ENCODE results near the gene RDH13.
A peak's percentile ranks its signal among the peaks of the same experiment; 100 is the strongest.
"Not testable (repeated sequence)": the region's sequence is repeated elsewhere in the genome, so short reads cannot be mapped to it uniquely, and the experiment has no call there.

RDH13 gene

DNA sequence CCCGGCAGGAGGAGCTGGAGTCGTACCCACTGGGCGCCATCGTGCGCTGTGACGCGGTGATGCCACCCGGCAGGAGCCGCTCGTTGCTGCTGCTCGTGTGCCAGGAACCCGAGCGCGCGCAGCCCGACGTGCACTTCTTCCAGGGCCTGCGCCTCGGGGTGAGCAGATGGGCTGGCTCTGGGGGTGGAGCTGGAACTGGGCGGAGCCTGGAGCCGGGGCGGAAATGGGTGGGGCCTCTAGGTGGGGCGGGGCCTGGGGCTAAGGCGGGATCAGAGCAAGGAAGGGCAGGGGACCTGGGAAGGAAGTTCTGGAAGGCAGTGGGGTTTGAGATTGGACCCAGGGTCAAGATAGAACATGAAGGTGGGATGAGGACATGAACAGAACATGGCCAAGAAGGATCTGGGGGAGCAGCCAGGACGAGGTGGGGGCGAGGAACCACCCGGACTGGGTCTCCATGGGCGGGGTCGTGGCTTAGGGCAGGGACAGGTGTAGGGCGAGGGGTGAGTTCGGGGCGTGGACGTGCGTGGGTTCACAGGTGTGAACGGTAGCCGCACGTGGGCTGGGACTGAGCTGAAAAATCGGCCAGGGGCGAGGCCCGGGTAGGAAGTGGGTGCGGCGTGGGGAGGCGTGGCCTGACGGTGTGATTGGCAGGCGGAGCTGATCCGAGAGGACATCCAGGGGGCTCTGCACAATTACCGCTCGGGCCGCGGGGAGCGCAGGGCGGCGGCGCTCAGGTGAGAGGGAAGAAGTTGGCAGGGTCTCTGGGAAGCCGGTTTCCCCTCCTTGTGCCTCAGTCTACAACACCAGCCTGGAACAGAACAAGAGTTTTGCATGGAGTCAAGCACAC is 17.4 kb upstream of the RDH13 start:
- DNase-seq (ENCODE audit: extremely low spot score, insufficient read length, low read depth): no peak
- peak; percentile 76 for FAIRE-seq

DNA sequence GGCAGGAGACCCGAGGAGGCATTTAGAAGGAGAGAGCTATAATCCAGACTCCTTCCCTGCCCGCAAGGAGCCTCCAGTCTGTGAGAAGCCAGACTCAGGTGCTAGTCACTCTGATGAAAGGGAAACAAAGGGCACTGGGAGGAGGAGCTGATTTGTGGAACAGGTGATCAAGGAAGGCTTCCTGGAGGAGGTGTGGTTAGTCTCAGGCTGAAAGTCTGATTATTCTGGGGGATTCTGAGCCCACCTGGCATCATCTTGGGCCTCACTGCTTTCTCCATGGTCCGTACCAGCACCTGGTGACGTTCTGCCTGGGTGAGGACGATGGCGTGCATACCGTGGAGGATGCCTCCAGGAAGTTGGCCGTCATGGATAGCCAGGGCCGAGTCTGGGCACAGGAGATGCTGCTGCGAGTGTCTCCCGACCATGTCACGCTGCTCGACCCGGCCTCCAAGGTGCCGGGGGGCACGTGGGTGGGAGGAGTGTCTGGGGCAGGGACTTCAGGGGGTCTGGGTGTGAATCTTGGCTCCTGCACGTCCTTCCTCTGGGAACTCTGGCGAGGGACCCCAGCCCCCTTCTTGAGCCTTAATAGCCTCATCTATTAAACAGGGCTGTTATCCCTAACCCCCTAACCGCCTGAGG is 16.6 kb upstream of the RDH13 start:
- DNase-seq (ENCODE audit: extremely low spot score, insufficient read length, low read depth) (no peak), FAIRE-seq (no peak)

GRCh38 chr19:55078996-55079395 is 16.0 kb upstream of the RDH13 start:
- DNase-seq (ENCODE audit: extremely low spot score, insufficient read length, low read depth) (no peak), FAIRE-seq (no peak)

GRCh38 chr19:55077106-55077505 is 14.2 kb upstream of the RDH13 start:
- FAIRE-seq (no peak), DNase-seq (ENCODE audit: extremely low spot score, insufficient read length, low read depth) (no peak)

DNA sequence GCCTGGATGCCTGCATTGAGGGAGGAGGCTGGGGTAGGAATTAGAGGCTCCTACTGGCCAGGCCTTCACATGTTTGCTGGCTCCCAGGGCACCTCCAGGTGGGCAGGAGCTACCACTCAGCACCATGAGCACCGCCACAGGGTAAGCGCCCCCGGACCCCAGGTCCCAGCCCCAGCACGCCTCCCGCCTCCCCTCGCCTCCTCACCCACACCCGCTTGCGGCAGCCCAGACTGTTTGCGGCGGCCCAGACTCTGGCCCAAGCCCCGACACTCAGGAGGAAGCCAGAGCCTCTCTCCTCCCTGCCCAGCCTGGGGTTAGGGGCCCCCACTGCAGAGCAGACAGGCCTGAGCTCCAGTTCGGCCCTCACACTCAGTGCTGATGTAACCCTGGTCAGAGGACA is 13.4 kb upstream of the RDH13 start:
- FAIRE-seq (no peak), DNase-seq (ENCODE audit: extremely low spot score, insufficient read length, low read depth) (no peak)

DNA sequence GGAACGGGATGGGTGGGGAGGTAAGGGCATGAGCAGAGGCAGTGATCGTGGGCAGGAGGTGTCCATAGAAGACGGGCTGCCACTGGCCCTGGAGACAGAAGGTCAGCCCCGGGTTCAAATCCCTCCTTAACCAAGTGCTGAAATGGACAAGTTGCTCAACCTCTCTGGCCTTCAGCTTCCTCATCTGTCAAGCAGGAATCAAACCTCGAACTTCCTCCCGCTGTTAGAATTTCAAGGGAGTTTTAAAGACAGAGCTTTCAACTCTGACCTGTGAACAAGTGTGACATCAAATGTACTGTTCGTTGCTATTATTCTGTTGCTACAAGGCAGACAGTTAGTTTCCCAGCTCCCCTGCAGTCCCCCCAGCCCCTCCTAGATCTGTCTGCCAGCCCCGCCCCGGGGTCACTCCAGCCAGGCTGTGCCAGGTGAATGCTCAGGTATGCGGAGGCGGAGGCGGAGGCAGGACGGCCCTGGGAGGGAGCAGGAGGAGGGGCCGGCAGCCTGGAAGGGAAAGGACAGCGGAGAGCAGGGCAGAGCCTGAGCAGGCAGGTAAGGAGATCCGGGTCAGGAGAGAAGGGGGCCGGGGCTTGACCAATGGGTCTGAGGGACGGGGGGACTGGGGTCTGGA is 12.5 kb upstream of the RDH13 start, which contains the start of gene EPS8L1:
TSS of gene EPS8L1 (plus strand) at position 499 of the 628 bp plus-strand sequence. CDS start 576 bp downstream, outside the sequence.
- FAIRE-seq: no peak

DNA sequence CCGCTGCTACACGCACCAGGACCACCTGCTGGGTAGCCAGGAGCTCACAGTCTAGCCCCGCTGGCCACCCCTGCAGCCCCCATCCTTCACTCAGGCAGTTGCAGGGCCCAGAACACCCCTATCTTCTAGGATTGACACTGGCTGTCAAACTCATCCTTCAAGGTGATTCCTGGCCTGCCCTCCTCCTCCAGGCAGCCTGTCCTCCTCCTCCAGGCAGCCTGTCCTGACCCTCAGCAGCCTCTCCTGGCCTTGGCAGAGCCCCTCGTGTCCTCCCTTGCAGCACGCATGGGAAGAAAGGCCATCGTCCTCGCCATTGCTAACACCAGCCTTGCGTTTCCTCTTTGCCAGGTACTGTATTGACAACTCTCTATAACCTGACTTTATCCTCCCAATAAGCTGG is 9.0 kb upstream of the RDH13 start:
- FAIRE-seq: no peak
- DNase-seq (ENCODE audit: extremely low spot score, insufficient read length, low read depth): no peak

More for the DNA sequence above, 12.5 kb upstream of the RDH13 start, which contains the start of gene EPS8L1:
- DNase-seq (ENCODE audit: extremely low spot score, insufficient read length, low read depth): no peak

GRCh38 chr19:55071129-55071502 is 8.2 kb upstream of the RDH13 start:
- FAIRE-seq: no peak
- DNase-seq (ENCODE audit: extremely low spot score, insufficient read length, low read depth): no peak

DNA sequence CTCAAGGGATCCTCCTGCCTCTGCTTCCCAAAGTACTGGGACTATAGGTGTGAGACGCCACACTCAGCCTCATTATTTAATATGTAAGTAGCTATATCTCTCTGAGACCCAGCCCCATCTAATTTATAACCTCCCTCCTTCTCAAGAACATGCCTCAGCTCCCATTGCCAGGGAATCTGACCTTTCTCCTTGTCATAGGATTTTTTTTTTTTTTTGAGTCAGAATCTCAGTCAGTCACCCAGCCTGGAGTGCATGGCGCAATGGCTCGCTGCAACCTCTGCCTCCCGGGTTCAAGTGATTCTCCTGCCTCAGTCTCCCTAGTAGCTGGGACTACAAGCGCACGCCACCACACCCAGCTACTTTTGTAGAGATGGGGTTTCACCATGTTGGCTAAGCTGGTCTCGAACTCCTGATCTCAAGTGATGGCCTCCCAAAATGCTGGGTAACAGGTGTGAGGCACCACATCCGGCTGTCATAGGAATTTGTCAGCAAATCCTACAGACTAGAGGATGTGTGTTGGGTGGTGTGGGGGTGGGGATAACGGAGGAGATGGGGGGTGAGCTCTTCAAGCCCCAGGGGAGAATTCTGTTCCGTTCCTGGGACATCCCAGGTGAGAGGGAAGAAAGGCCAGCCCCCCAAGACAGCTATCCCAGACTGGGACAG is 7.6 kb upstream of the RDH13 start:
- FAIRE-seq (no peak), DNase-seq (ENCODE audit: extremely low spot score, insufficient read length, low read depth) (no peak)

DNA sequence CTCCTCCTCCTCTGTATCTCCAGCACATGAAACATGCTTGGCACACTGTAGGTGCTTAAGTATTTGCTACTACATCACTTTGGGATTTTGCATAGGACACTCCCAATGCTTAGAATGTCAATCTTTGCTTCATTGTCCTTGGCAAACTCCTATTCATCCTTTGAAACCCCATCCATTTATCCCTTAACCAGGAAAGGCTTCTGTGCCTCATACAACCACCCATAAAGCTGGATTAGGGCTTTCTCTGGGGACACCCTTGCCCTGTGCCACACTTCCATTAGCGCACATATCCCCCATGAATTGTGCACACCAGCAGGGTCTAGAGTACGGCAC is 6.9 kb upstream of the RDH13 start:
- DNase-seq (ENCODE audit: extremely low spot score, insufficient read length, low read depth): no peak
- no peak for FAIRE-seq

DNA sequence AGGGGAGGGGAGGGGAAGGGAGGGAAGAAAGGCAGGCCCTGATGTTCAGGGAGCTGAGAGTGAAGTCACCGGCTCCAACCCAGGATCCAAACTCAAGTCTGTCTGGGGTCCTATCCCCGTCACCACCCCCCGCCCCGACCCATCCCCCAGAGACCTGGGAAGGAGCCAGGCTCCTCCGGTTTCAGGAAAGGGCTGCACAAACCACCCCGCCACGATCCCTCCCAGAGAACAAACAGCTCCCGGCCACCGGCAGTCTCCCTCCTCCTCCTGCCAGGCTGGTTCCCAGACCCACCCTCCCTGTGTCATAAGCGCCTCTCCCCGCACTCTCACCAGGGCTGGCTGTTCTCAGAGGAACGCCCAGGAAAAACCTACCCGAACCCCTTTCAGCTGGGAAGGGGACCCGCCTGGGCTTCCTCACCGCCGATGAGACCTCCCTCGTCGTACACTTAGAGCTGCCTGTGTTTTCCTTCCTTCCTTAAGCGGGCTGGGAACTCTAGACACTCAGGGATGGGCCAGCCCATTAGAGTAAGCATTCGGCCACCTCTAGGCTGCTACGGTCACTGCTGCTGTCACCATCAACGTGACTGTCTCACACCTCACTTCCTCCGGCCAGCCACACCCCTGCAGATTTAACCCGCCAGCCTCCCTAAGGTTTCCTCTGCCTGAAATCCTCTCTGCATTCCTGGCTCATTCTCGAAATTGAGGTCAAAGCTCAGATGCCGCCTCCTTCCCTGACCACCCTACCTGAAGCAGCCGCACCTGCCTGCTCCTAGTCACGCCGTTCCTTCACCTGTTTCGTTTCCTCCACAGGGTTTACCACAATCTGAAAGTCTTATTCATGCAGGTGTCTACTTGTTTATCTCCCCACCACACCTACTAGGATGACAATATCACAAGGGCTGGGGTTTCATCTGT is 6.3 kb upstream of the RDH13 start:
- FAIRE-seq (no peak), DNase-seq (ENCODE audit: extremely low spot score, insufficient read length, low read depth) (no peak)

DNA sequence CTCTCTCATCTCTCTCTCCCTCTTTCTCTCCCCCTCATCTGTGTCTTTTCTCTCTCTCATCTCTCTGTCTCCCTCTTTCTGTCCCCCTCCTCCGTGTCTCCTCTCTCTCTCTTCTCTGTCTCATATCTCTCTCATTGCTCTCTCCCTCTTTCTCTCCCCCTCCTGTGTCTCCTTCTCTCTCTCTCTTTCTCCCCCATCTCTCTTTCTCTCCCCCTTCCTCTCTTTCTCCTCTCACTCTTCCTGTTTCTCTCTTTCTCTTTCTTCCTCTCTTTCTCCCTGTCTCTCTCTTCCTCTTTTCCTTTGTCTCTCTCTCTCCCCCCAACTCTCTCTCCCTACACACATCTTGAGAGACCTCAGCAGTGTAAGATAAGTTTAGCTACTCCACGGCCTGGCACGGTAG is 4.9 kb upstream of the RDH13 start:
- no peak for DNase-seq (ENCODE audit: extremely low spot score, insufficient read length, low read depth)
- no peak for FAIRE-seq

DNA sequence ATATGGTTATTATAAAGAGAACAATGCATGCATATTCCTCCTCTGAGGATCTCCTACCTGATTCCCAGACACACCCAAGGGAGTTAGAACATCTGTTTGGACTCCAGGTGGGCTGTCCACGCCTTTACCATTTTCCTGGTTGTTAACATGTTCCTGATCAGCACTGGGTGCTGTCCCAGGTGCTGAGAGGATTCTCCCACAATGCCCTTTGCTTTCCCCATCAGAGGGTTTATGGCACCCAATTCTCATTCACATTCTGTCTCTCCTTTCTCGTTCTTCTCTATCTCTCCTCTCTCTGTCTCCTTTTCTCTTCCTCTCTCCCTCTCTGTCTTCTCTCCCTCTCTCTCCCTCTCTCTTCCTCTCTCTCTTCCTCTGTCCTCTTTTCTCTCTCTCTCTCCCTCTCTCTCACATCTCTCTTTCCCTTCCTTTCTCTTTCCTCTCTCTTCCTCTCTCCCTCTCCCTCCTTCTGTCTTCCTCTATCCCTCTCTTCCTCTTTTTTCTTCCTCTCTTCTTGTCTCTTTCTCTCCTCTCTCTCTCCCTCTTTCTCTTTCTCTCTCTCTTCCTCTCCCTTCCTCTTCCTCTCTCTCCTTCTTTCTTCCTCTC is 3.3 kb upstream of the RDH13 start:
- DNase-seq (ENCODE audit: extremely low spot score, insufficient read length, low read depth): no peak
- no peak for FAIRE-seq

- FAIRE-seq; DNase-seq (ENCODE audit: extremely low spot score, insufficient read length, low read depth): not testable (repeated sequence)
These were observed 2.6 kb upstream of the RDH13 start for GRCh38 chr19:55065516-55065915.

DNA sequence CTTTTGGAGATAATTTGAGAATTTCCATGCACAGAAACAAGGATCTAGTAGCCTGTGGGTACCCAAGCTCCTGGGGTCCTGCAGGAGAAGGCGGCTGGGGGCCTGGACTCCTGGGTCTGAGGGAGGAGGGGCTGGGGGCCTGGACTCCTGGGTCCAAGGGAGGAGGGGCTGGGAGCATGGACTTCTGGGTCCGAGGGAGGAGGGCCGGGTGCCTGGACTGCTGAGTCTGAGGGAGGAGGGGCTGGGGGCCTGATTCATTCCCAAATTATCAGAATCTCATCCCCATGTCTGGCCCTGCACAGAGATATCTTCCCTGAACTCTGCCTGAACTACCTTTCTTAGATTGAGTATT is 520 bp upstream of the RDH13 start:
- FAIRE-seq: no peak
- DNase-seq (ENCODE audit: extremely low spot score, insufficient read length, low read depth): no peak

- not testable (repeated sequence) for DNase-seq (ENCODE audit: extremely low spot score, insufficient read length, low read depth)
These were observed 2.7 kb downstream of the RDH13 start for GRCh38 chr19:55060287-55060686.

GRCh38 chr19:55058781-55059610 is 4.0 kb downstream of the RDH13 start:
- FAIRE-seq (no peak), DNase-seq (ENCODE audit: extremely low spot score, insufficient read length, low read depth) (no peak)

More at GRCh38 chr19:55060287-55060686, 2.7 kb downstream of the RDH13 start:
- not testable (repeated sequence) for FAIRE-seq

DNA sequence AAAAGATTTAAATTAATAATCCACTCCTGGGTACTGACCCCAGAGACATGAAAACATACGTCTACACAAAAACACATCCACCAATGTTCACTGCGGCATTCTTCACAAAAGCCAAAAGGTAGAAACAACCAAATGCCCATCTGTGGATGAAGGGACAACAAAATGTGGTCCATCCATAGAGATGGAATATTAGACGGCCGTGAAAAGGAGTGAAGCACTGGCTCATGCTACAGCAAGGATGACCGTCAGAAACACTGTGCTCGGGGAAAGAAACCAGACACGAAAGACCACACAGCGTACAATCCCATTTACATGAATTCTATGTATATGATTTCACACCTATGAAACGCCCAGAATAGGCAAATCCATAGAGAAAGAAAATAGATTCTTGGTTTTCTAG is 6.1 kb downstream of the RDH13 start:
- DNase-seq (ENCODE audit: extremely low spot score, insufficient read length, low read depth) (no peak), FAIRE-seq (no peak)

Measured in GM18507 (cell line).